WTC11 (cell line): Measurements from ENCODE around the gene OR2M7. TPM values are rescaled to one million over a fixed set of nuclear protein-coding genes. Genes with fewer than 3 reads are reported as not detected.

ENCODE experiments used
- ATAC-seq: fragments of 200-7000 bp; cut with Tn5 transposase; 2 replicates; pipeline ENCODE4 v1.10.0; 2021; ENCODE audit warnings: mild to moderate bottlenecking, moderate library complexity
- CTCF ChIA-PET: fragments of 300-600 bp; sonication (Branson Sonifier 250); formaldehyde crosslinking; loops from one replicate; lab custom pipeline; 2021; ENCODE audit warnings: antibody characterized with exemption; lab: Charles Lee
- POLR2A ChIA-PET: fragments of 350-600 bp; sonication (Branson Sonifier 250); formaldehyde crosslinking; loops from one replicate; lab custom pipeline; 2021; ENCODE audit warnings: antibody characterized with exemption; lab: Charles Lee
- DNase-seq: peaks from one replicate; pipeline ENCODE4 v3.0.0; 2021; ENCODE audit warnings: low spot score
- H3K27ac Mint-ChIP-seq: 2 replicates; pipeline ENCODE4 v1.8.0; 2021; ENCODE audit warnings: mixed read lengths
- H3K27me3 Mint-ChIP-seq: 2 replicates; pipeline ENCODE4 v1.8.0; 2021; ENCODE audit warnings: low read depth, mild to moderate bottlenecking, moderate library complexity, mixed read lengths
- H3K36me3 Mint-ChIP-seq: 2 replicates; pipeline ENCODE4 v1.8.0; 2021; ENCODE audit warnings: mixed read lengths
- H3K4me1 Mint-ChIP-seq: 2 replicates; pipeline ENCODE4 v1.8.0; 2022; ENCODE audit warnings: mixed read lengths
- H3K4me3 Mint-ChIP-seq: 2 replicates; pipeline ENCODE4 v1.8.0; 2021; ENCODE audit warnings: mild to moderate bottlenecking, moderate library complexity, mixed read lengths
- H3K9me3 Mint-ChIP-seq: 2 replicates; pipeline ENCODE4 v1.8.0; 2021; ENCODE audit warnings: mixed read lengths
- EMX1 ChIP-seq: fragments of 250-450 bp; sonication (Bioruptor Pico); IDR thresholded peaks from 2 replicates; pipeline ENCODE4 v1.8.0; 2021; ENCODE audit warnings: mild to moderate bottlenecking
- ESRRA ChIP-seq: sonication (generic); formaldehyde crosslinking; IDR thresholded peaks from 2 replicates; pipeline ENCODE4 v1.8.1; 2022; ENCODE audit warnings: mild to moderate bottlenecking, missing genetic modification reagents, borderline replicate concordance
- FOXK1 ChIP-seq: sonication (generic); formaldehyde crosslinking; IDR thresholded peaks from 2 replicates; pipeline ENCODE4 v1.8.0; 2022; ENCODE audit warnings: mild to moderate bottlenecking, moderate library complexity, missing genetic modification reagents
- GABPB1 ChIP-seq: sonication (generic); formaldehyde crosslinking; IDR thresholded peaks from 2 replicates; pipeline ENCODE4 v1.8.1; 2023; ENCODE audit warnings: mild to moderate bottlenecking, missing genetic modification reagents
- GRHL2 ChIP-seq: fragments of 250-450 bp; sonication (Bioruptor Pico); IDR thresholded peaks from 2 replicates; pipeline ENCODE4 v1.8.0; 2022; ENCODE audit warnings: mild to moderate bottlenecking, moderate library complexity; ENCODE audit not compliant: insufficient replicate concordance, severe bottlenecking
- IRF2 ChIP-seq: sonication (generic); formaldehyde crosslinking; IDR thresholded peaks from 2 replicates; pipeline ENCODE4 v1.8.0; 2022; ENCODE audit warnings: low read depth, missing genetic modification reagents, borderline replicate concordance
- NFATC4 ChIP-seq: fragments of 250-450 bp; sonication (Bioruptor Pico); IDR thresholded peaks from 2 replicates; pipeline ENCODE4 v1.9.0; 2021; ENCODE audit warnings: mild to moderate bottlenecking
- NFE2L1 ChIP-seq: sonication (generic); formaldehyde crosslinking; IDR thresholded peaks from 2 replicates; pipeline ENCODE4 v1.8.1; 2023; ENCODE audit warnings: missing genetic modification reagents
- NR1H2 ChIP-seq: sonication (generic); formaldehyde crosslinking; IDR thresholded peaks from 2 replicates; pipeline ENCODE4 v1.9.0; 2021; ENCODE audit warnings: mild to moderate bottlenecking, moderate library complexity, missing genetic modification reagents
- PRRX2 ChIP-seq: fragments of 250-450 bp; sonication (Bioruptor Pico); IDR thresholded peaks from 2 replicates; pipeline ENCODE4 v1.8.0; 2021; ENCODE audit warnings: mild to moderate bottlenecking
- RELA ChIP-seq: sonication (generic); formaldehyde crosslinking; IDR thresholded peaks from 2 replicates; pipeline ENCODE4 v1.8.1; 2022; ENCODE audit warnings: missing genetic modification reagents, mild to moderate bottlenecking, borderline replicate concordance
- RORB ChIP-seq: fragments of 250-450 bp; sonication (Bioruptor Pico); IDR thresholded peaks from 2 replicates; pipeline ENCODE4 v1.9.0; 2021; ENCODE audit warnings: mild to moderate bottlenecking
- ZNF121 ChIP-seq: sonication (generic); formaldehyde crosslinking; IDR thresholded peaks from 2 replicates; pipeline ENCODE4 v1.8.0; 2023; ENCODE audit warnings: missing genetic modification reagents
- ZNF232 ChIP-seq: sonication (generic); formaldehyde crosslinking; IDR thresholded peaks from 2 replicates; pipeline ENCODE4 v1.8.0; 2022; ENCODE audit warnings: mild to moderate bottlenecking, missing genetic modification reagents
- ZNF317 ChIP-seq: sonication (generic); formaldehyde crosslinking; IDR thresholded peaks from 2 replicates; pipeline ENCODE4 v1.8.1; 2023; ENCODE audit warnings: low read depth, mild to moderate bottlenecking, moderate library complexity, missing genetic modification reagents, borderline replicate concordance
- ZNF423 ChIP-seq: fragments of 250-450 bp; sonication (Bioruptor Pico); IDR thresholded peaks from 2 replicates; pipeline ENCODE4 v2.1.2; 2022; ENCODE audit warnings: mild to moderate bottlenecking, moderate library complexity
- total RNA-seq: library from RNA; stranded (reverse); gene quantifications from 3 replicates; pipeline ENCODE4 v1.2.3, GENCODE V29; 2021
- TF ChIP-seq, protein P1 (sequence below): fragments of 250-450 bp; sonication (Bioruptor Pico); IDR thresholded peaks from 2 replicates; pipeline ENCODE4 v1.9.0; 2021; ENCODE audit warnings: mild to moderate bottlenecking
- TF ChIP-seq, protein P2 (sequence below): sonication (generic); formaldehyde crosslinking; IDR thresholded peaks from 2 replicates; pipeline ENCODE4 v1.8.0; 2022; ENCODE audit warnings: mild to moderate bottlenecking, missing genetic modification reagents
- TF ChIP-seq, protein P3 (sequence below): sonication (generic); formaldehyde crosslinking; IDR thresholded peaks from 2 replicates; pipeline ENCODE4 v1.8.1; 2022; ENCODE audit warnings: low read depth, missing genetic modification reagents, borderline replicate concordance
- TF ChIP-seq, protein P4 (sequence below): sonication (generic); formaldehyde crosslinking; IDR thresholded peaks from 2 replicates; pipeline ENCODE4 v1.8.0; 2023; ENCODE audit warnings: mild to moderate bottlenecking, missing genetic modification reagents
- TF ChIP-seq, protein P5 (sequence below): sonication (generic); formaldehyde crosslinking; IDR thresholded peaks from 2 replicates; pipeline ENCODE4 v1.8.1; 2022; ENCODE audit warnings: low read depth, mild to moderate bottlenecking, moderate library complexity, missing genetic modification reagents, borderline replicate concordance

OR2M7 gene
- total RNA-seq, 1 experiment from 2014 or later: not detected

DNA sequence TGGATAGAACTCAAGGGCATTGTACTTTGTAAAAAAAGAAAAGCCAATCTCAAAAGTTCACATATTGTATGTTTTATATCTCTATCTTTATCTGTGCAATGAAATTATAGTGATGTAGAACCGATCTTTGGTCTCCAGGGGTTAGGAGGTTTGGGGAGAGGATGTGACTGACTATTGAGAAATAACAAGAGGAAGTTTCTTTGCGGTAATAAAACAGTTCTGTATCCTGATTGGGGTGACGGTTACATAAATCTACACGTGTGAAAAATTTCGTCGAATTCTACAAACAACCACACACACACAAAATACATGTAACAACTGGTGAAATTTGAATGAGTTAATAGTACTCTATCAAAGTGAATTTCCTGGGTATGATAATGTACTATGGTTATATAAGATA lies 36.0 kb downstream of the OR2M7 start:
- H3K4me1 Mint-ChIP-seq: no peaks in the 10 kb centered on the region
- TF ChIP-seq FOXK1 (CRISPR knock-in tag) (no peak), RORB (no peak), NR1H2 (CRISPR knock-in tag) (no peak), EMX1 (CRISPR knock-in tag) (no peak), IRF2 (CRISPR knock-in tag) (no peak), ZNF121 (no peak), ZNF232 (no peak), ESRRA (CRISPR knock-in tag) (no peak), NFATC4 (CRISPR knock-in tag) (no peak), RELA (CRISPR knock-in tag) (no peak), ZNF317 (no peak), NFE2L1 (CRISPR knock-in tag) (no peak), GABPB1 (CRISPR knock-in tag) (no peak), GRHL2 (CRISPR knock-in tag) (no peak)
- TF ChIP-seq, protein P1, sequence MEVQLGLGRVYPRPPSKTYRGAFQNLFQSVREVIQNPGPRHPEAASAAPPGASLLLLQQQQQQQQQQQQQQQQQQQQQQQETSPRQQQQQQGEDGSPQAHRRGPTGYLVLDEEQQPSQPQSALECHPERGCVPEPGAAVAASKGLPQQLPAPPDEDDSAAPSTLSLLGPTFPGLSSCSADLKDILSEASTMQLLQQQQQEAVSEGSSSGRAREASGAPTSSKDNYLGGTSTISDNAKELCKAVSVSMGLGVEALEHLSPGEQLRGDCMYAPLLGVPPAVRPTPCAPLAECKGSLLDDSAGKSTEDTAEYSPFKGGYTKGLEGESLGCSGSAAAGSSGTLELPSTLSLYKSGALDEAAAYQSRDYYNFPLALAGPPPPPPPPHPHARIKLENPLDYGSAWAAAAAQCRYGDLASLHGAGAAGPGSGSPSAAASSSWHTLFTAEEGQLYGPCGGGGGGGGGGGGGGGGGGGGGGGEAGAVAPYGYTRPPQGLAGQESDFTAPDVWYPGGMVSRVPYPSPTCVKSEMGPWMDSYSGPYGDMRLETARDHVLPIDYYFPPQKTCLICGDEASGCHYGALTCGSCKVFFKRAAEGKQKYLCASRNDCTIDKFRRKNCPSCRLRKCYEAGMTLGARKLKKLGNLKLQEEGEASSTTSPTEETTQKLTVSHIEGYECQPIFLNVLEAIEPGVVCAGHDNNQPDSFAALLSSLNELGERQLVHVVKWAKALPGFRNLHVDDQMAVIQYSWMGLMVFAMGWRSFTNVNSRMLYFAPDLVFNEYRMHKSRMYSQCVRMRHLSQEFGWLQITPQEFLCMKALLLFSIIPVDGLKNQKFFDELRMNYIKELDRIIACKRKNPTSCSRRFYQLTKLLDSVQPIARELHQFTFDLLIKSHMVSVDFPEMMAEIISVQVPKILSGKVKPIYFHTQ: no peak
- TF ChIP-seq, protein P2, sequence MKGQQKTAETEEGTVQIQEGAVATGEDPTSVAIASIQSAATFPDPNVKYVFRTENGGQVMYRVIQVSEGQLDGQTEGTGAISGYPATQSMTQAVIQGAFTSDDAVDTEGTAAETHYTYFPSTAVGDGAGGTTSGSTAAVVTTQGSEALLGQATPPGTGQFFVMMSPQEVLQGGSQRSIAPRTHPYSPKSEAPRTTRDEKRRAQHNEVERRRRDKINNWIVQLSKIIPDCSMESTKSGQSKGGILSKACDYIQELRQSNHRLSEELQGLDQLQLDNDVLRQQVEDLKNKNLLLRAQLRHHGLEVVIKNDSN (CRISPR knock-in tag): no peak
- TF ChIP-seq, protein P3, sequence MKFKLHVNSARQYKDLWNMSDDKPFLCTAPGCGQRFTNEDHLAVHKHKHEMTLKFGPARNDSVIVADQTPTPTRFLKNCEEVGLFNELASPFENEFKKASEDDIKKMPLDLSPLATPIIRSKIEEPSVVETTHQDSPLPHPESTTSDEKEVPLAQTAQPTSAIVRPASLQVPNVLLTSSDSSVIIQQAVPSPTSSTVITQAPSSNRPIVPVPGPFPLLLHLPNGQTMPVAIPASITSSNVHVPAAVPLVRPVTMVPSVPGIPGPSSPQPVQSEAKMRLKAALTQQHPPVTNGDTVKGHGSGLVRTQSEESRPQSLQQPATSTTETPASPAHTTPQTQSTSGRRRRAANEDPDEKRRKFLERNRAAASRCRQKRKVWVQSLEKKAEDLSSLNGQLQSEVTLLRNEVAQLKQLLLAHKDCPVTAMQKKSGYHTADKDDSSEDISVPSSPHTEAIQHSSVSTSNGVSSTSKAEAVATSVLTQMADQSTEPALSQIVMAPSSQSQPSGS (CRISPR knock-in tag): no peak
- TF ChIP-seq, protein P4, sequence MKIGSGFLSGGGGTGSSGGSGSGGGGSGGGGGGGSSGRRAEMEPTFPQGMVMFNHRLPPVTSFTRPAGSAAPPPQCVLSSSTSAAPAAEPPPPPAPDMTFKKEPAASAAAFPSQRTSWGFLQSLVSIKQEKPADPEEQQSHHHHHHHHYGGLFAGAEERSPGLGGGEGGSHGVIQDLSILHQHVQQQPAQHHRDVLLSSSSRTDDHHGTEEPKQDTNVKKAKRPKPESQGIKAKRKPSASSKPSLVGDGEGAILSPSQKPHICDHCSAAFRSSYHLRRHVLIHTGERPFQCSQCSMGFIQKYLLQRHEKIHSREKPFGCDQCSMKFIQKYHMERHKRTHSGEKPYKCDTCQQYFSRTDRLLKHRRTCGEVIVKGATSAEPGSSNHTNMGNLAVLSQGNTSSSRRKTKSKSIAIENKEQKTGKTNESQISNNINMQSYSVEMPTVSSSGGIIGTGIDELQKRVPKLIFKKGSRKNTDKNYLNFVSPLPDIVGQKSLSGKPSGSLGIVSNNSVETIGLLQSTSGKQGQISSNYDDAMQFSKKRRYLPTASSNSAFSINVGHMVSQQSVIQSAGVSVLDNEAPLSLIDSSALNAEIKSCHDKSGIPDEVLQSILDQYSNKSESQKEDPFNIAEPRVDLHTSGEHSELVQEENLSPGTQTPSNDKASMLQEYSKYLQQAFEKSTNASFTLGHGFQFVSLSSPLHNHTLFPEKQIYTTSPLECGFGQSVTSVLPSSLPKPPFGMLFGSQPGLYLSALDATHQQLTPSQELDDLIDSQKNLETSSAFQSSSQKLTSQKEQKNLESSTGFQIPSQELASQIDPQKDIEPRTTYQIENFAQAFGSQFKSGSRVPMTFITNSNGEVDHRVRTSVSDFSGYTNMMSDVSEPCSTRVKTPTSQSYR (CRISPR knock-in tag): no peak
- TF ChIP-seq, all 79 proteins: peak for 0
- DNase-seq (no peak), ATAC-seq (no peak)
- POLR2A ChIA-PET: no interaction called here
- H3K9me3 Mint-ChIP-seq: peaks cover 72% of the 10 kb centered on the region
- H3K27ac Mint-ChIP-seq: no peak overlapping the region
- peaks cover 8% of the 10 kb centered on the region for H3K27me3 Mint-ChIP-seq
- H3K4me3 Mint-ChIP-seq: no peak overlapping the region
- H3K36me3 Mint-ChIP-seq: peaks cover 53% of the 10 kb centered on the region
- CTCF ChIA-PET: no interaction called here

DNA sequence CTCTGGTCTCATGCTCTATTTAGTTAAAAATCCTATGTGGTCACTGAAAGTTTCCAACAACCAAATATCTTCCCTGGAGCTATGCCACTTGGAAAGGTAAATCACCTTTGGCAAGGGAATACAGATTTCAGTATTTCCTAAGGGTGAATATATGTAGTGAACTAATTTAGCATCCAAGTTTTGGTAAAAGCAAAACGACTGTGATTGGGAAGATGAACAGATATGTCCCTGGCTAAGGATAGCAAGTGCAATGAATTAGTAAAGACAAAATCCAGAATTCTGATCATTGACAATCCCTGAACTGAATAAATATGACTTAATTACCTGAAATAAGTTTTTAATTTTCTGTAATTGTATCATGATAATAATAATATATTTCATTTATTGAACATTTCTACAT lies 46.5 kb downstream of the OR2M7 start, which contains the start of gene OR2T33:
TSS of gene OR2T33 (minus strand) at position 101 of the 400 bp plus-strand sequence. CDS start 4,162 bp downstream, outside the sequence.
- POLR2A ChIA-PET: no interaction called here
- Mint-ChIP-seq H3K27me3 (peaks cover 4% of the 10 kb centered on the region; the same call in 1 of the 2 replicates), H3K27ac (no peak within 1 kb of the TSS), H3K4me1 (no peaks in the 10 kb centered on the region), H3K9me3 (peaks cover 82% of the 10 kb centered on the region), H3K4me3 (no peak within 1 kb of the TSS), H3K36me3 (peaks cover 59% of the 10 kb centered on the region)
- DNase-seq: no peak
- TF ChIP-seq ZNF423: no peak
- TF ChIP-seq EMX1 (CRISPR knock-in tag): no peak
- TF ChIP-seq, protein P5, sequence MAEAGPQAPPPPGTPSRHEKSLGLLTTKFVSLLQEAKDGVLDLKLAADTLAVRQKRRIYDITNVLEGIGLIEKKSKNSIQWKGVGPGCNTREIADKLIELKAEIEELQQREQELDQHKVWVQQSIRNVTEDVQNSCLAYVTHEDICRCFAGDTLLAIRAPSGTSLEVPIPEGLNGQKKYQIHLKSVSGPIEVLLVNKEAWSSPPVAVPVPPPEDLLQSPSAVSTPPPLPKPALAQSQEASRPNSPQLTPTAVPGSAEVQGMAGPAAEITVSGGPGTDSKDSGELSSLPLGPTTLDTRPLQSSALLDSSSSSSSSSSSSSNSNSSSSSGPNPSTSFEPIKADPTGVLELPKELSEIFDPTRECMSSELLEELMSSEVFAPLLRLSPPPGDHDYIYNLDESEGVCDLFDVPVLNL (CRISPR knock-in tag): no peak
- TF ChIP-seq, protein P2 (CRISPR knock-in tag): no peak
- no peak for TF ChIP-seq PRRX2 (CRISPR knock-in tag)
- ATAC-seq: no peak
- CTCF ChIA-PET: no interaction called here
